Esophagus squamous epithelium (tissue), 5 donors: ENCODE measurements around the gene ATP10A. TPM values are rescaled to one million over a fixed set of nuclear protein-coding genes. Genes with fewer than 3 reads are reported as not detected.
A peak's percentile ranks its signal among the peaks of the same experiment; 100 is the strongest.

ENCODE experiments used
- DNase-seq: peaks from one replicate; lab custom pipeline; 2025; lab: John Stamatoyannopoulos, UW
- H3K27ac ChIP-seq, 4 donors: fragments of 200-600 bp; sonication (generic); one replicate each; pipeline ENCODE4 v1.5.1; 2016 to 2019; ENCODE audit warnings: mild to moderate bottlenecking in 1 of 4
- H3K27me3 ChIP-seq, 4 donors: fragments of 200-600 bp; sonication (generic); 1 replicate in 3 of 4; 2 replicates in 1 of 4; pipeline versions ENCODE4 v1.5.1 to v1.6.0; 2017 to 2021; ENCODE audit warnings: antibody characterized with exemption in 1 of 4
- H3K36me3 ChIP-seq, 3 donors: fragments of 200-600 bp; sonication (generic); one replicate each; pipeline ENCODE4 v1.5.1; 2016 to 2019
- H3K4me1 ChIP-seq, 3 donors: fragments of 200-600 bp; sonication (generic); one replicate each; pipeline ENCODE4 v1.5.1; 2017 to 2019
- H3K4me3 ChIP-seq, 4 donors: fragments of 200-600 bp; sonication (generic); 1 replicate in 3 of 4; 2 replicates in 1 of 4; pipeline ENCODE4 v1.5.1; 2016 to 2019; ENCODE audit warnings: mild to moderate bottlenecking in 2 of 4, moderate library complexity in 1 of 4
- H3K9me3 ChIP-seq, 3 donors: fragments of 200-600 bp; sonication (generic); one replicate each; pipeline ENCODE4 v1.5.1; 2016 to 2019
- POLR2A ChIP-seq, 4 donors: fragments of 450-650 bp; IDR thresholded peaks; one replicate each; pipeline ENCODE4 v1.6.1; 2017; ENCODE audit warnings: antibody characterized with exemption in 4 of 4, mild to moderate bottlenecking in 4 of 4, moderate library complexity in 3 of 4
- WGBS, 2 donors: methylation state at CpG; one replicate each; pipeline ENCODE4 v1.1.5; 2018; 5-methylcytosine and 5-hydroxymethylcytosine counted together
- intact Hi-C: fragments of 100-400 bp; cut with DNase I; formaldehyde crosslinking; loops from one replicate; pipeline ENCODE4 v1.15.0; 2022
- total RNA-seq, 4 donors: library from RNA; depleted of rRNA; stranded (reverse); fragments of >200 nt; gene quantifications; one replicate each; pipeline ENCODE4 v1.1.0, GENCODE V29; 2016
- TF ChIP-seq, protein P1 (sequence below), 6 experiments: fragments of 450-650 bp in 4 of 6; fragments of 200-600 bp in 2 of 6; sonication (generic) in 2 of 6; IDR thresholded peaks; one replicate each; pipeline ENCODE4 v1.5.1; 2016 to 2019; ENCODE audit warnings: antibody characterized with exemption in 6 of 6, mild to moderate bottlenecking in 4 of 6, moderate library complexity in 4 of 6
- donor health status: DM: yes; HTN: yes; CAD: no.

The ATP10A gene, protein sequence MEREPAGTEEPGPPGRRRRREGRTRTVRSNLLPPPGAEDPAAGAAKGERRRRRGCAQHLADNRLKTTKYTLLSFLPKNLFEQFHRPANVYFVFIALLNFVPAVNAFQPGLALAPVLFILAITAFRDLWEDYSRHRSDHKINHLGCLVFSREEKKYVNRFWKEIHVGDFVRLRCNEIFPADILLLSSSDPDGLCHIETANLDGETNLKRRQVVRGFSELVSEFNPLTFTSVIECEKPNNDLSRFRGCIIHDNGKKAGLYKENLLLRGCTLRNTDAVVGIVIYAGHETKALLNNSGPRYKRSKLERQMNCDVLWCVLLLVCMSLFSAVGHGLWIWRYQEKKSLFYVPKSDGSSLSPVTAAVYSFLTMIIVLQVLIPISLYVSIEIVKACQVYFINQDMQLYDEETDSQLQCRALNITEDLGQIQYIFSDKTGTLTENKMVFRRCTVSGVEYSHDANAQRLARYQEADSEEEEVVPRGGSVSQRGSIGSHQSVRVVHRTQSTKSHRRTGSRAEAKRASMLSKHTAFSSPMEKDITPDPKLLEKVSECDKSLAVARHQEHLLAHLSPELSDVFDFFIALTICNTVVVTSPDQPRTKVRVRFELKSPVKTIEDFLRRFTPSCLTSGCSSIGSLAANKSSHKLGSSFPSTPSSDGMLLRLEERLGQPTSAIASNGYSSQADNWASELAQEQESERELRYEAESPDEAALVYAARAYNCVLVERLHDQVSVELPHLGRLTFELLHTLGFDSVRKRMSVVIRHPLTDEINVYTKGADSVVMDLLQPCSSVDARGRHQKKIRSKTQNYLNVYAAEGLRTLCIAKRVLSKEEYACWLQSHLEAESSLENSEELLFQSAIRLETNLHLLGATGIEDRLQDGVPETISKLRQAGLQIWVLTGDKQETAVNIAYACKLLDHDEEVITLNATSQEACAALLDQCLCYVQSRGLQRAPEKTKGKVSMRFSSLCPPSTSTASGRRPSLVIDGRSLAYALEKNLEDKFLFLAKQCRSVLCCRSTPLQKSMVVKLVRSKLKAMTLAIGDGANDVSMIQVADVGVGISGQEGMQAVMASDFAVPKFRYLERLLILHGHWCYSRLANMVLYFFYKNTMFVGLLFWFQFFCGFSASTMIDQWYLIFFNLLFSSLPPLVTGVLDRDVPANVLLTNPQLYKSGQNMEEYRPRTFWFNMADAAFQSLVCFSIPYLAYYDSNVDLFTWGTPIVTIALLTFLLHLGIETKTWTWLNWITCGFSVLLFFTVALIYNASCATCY (N-terminal part only)
- total RNA-seq = 1 to 10 TPM in 3 of 4 donors, under 1 TPM in 1; 0.88 to 6.3 (median 1.9) TPM

DNA sequence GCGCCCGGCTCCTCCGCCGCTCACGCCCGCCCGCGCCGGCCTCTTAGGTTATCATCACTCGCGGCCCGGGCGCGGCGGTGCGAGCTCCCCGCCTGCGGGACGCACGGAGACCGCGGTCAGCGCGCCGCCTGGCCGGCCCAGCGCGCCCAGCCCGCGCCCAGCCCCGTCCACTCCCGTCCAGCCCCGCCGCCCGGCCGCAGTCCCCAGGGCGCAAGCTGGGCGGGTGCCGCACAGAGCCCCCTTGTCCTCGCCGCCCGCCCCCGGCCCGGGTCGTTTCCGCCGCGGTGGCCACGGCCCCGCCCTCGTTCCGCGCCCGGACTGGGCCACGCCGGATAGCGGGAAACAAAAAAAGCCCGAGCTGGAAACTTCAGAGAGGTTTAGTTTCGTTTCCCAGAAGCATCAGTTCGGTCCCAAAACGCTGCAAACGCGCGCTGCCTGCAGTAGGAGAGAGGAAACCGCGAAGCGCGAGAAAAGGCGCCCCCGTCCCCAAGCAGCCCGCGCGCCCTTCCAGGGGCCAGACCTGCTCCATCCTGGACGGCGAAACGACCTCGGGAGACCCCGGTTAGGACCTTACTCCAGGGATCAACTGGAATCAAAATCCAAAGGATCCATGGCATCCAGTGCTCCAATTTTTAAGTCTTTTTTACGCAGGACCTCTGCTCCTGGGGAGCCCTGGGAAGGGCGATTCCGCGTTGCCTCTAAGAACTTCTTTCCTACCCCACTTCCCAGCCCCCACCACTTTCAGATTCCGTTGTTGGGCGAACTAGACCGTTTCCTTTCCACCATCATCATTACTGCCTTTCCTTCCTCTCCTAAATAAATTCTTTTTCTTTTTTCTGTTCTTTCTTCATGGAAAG lies at the start of gene ATP10A:
Gene ATP10A (minus strand): TSS at position 217 of the 857 bp plus-strand sequence. CDS start 231 bp downstream, outside the sequence.
- peaks cover 12 to 51% (median 17%) of the 10 kb centered on the region in 3 donors for H3K4me1 ChIP-seq
- peak within 1 kb of the TSS; percentile 53 to 88 (median 83) for H3K27ac ChIP-seq
- DNase-seq = no peak
- 15 to 18% methylated on average over 14 to 15 of the region's 85 CpGs for WGBS, 2 donors
- peaks cover 0 to 42% (median 0%) of the 10 kb centered on the region in 4 donors for H3K27me3 ChIP-seq
- TF ChIP-seq, protein P1, sequence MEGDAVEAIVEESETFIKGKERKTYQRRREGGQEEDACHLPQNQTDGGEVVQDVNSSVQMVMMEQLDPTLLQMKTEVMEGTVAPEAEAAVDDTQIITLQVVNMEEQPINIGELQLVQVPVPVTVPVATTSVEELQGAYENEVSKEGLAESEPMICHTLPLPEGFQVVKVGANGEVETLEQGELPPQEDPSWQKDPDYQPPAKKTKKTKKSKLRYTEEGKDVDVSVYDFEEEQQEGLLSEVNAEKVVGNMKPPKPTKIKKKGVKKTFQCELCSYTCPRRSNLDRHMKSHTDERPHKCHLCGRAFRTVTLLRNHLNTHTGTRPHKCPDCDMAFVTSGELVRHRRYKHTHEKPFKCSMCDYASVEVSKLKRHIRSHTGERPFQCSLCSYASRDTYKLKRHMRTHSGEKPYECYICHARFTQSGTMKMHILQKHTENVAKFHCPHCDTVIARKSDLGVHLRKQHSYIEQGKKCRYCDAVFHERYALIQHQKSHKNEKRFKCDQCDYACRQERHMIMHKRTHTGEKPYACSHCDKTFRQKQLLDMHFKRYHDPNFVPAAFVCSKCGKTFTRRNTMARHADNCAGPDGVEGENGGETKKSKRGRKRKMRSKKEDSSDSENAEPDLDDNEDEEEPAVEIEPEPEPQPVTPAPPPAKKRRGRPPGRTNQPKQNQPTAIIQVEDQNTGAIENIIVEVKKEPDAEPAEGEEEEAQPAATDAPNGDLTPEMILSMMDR (IDR thresholded peaks at IDR 0.05) = no peak
- TF ChIP-seq POLR2A (IDR thresholded peaks at IDR 0.05) = no peak
- H3K36me3 ChIP-seq = no peaks in the 10 kb centered on the region
- H3K4me3 ChIP-seq = peak within 1 kb of the TSS; percentile 43 to 84 (median 62)
- H3K9me3 ChIP-seq = no peaks in the 10 kb centered on the region
- intact Hi-C loops = loop anchor here (5.0 kb wide), 1 partner anchor 126 kb away; no protein-coding TSS in a partner anchor

DNA sequence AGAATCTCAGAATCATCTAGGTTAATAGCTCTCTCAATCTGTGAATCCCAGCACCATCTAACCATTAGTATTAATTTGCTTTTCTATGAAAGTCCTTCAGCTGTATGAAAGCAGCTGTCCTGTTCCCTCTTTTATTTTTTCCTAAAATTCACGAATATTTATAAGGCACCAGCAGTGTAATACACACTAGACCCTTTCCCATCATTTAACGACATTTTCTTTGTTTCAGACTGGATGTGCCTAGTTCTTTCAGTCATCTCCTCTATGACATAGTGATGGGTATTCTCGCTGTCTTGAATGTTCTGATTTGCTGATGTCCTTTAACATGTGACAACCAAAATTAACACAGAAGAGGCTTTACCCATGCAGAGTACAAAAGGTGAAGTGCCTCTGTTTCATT lies 48.9 kb upstream of the ATP10A start:
- no peaks in the 10 kb centered on the region for H3K9me3 ChIP-seq
- no peak for DNase-seq
- no peak overlapping the region for H3K27ac ChIP-seq
- WGBS, 2 donors = 61 to 68% methylated on average over 3 of the region's 3 CpGs
- no peaks in the 10 kb centered on the region for H3K4me1 ChIP-seq
- intact Hi-C loops = no loop called here
- no peaks in the 10 kb centered on the region for H3K36me3 ChIP-seq
- H3K27me3 ChIP-seq = no peaks in the 10 kb centered on the region
- H3K4me3 ChIP-seq = no peak overlapping the region
- TF ChIP-seq, protein P1 (IDR thresholded peaks at IDR 0.05) = no peak
- TF ChIP-seq POLR2A (IDR thresholded peaks at IDR 0.05) = no peak

DNA sequence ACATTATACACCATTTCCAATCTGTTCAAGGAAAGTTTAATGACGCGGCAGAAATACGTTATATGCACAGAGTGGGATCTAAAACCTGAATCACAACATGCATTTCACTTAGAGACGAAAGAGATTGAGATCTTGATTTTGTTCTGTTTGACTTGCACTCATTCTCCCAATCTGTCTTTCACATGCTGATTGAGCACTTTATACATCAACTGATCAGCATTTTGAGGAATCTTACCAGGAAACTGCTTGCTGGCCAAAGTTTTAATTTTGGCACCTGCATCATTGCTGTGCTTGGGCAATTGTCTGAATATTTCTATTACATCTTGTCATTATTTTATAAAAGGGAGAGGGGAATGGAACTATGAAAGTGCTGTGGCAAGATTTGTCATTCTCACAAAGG lies 47.7 kb upstream of the ATP10A start:
- no peaks in the 10 kb centered on the region for H3K4me1 ChIP-seq
- no peaks in the 10 kb centered on the region for H3K9me3 ChIP-seq
- no peaks in the 10 kb centered on the region for H3K27me3 ChIP-seq
- TF ChIP-seq, protein P1 (IDR thresholded peaks at IDR 0.05) = no peak
- TF ChIP-seq POLR2A (IDR thresholded peaks at IDR 0.05) = no peak
- no peak for DNase-seq
- no peaks in the 10 kb centered on the region for H3K36me3 ChIP-seq
- intact Hi-C loops = no loop called here
- WGBS, 2 donors = 88 to 91% methylated on average over 4 of the region's 4 CpGs
- no peak overlapping the region for H3K27ac ChIP-seq
- no peak overlapping the region for H3K4me3 ChIP-seq

DNA sequence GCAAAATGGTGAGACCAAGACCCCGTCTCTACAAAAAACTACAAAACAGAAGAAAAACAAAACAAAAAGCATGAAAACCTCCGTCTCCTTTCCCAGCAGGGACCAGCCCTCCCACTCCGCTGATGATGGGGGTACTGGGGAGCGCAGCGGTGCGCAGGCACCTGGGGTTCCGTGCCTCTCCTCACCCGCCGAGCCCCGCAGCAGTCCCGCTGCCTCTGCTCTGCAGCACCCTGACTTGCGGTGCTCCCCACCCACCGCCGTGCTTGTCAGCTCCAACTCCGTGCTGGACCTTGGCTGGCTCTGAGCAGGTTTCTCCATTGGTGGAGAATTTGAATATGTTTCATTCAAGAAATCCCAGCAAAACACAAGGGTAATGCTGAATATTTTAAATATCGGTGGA lies 46.7 kb upstream of the ATP10A start:
- TF ChIP-seq, protein P1 (IDR thresholded peaks at IDR 0.05) = no peak
- TF ChIP-seq POLR2A (IDR thresholded peaks at IDR 0.05) = no peak
- no peaks in the 10 kb centered on the region for H3K36me3 ChIP-seq
- no peak overlapping the region for H3K4me3 ChIP-seq
- H3K27ac ChIP-seq = no peak overlapping the region
- no peak for DNase-seq
- no peaks in the 10 kb centered on the region for H3K9me3 ChIP-seq
- no peaks in the 10 kb centered on the region for H3K27me3 ChIP-seq
- 91 to 96% methylated on average over 12 to 16 of the region's 16 CpGs for WGBS, 2 donors
- intact Hi-C loops = no loop called here
- H3K4me1 ChIP-seq = no peaks in the 10 kb centered on the region
